Hepatocyte (in vitro differentiated cells): Measurements from ENCODE around the gene MPZL1. TPM values are rescaled to one million over a fixed set of nuclear protein-coding genes. Genes with fewer than 3 reads are reported as not detected.

ENCODE experiments used
- DNase-seq: peaks from one replicate; pipeline ENCODE4 v3.0.0-alpha.2; 2016; ENCODE audit warnings: low spot score
- H2AFZ ChIP-seq: fragments of 200-600 bp; sonication (generic); 2 replicates; pipeline ENCODE4 v1.6.0; 2016; ENCODE audit warnings: antibody characterized with exemption, mild to moderate bottlenecking
- H3K27ac ChIP-seq: fragments of 200-600 bp; sonication (generic); 2 replicates; pipeline ENCODE4 v1.5.1; 2016; ENCODE audit warnings: mild to moderate bottlenecking
- H3K27me3 ChIP-seq: fragments of 200-600 bp; sonication (generic); 2 replicates; pipeline ENCODE4 v1.6.1; 2016
- H3K36me3 ChIP-seq: fragments of 200-600 bp; sonication (generic); replicated peaks from 2 replicates; pipeline ENCODE4 v1.5.1; 2016; ENCODE audit warnings: low read depth; ENCODE audit not compliant: insufficient read depth
- H3K4me1 ChIP-seq: fragments of 200-600 bp; sonication (generic); 2 replicates; pipeline ENCODE4 v1.5.1; 2016; ENCODE audit warnings: mild to moderate bottlenecking, moderate library complexity; ENCODE audit not compliant: insufficient read depth
- H3K4me2 ChIP-seq: fragments of 200-600 bp; sonication (generic); 2 replicates; pipeline ENCODE4 v1.6.0; 2016
- H3K4me3 ChIP-seq: fragments of 200-600 bp; sonication (generic); 2 replicates; pipeline ENCODE4 v1.5.1; 2016; ENCODE audit warnings: mild to moderate bottlenecking
- H3K79me2 ChIP-seq: fragments of 200-600 bp; sonication (generic); 2 replicates; pipeline ENCODE4 v1.6.0; 2017; ENCODE audit warnings: mild to moderate bottlenecking
- H3K9me2 ChIP-seq: fragments of 200-600 bp; sonication (generic); replicated peaks from 2 replicates; pipeline ENCODE4 v1.6.0; 2017; ENCODE audit warnings: mild to moderate bottlenecking; ENCODE audit not compliant: insufficient read depth
- H3K9me3 ChIP-seq: fragments of 200-600 bp; sonication (generic); 2 replicates; pipeline ENCODE4 v1.5.1; 2016; ENCODE audit warnings: low read depth, mild to moderate bottlenecking
- H4K20me1 ChIP-seq: fragments of 200-600 bp; sonication (generic); 2 replicates; pipeline ENCODE4 v1.6.0; 2016; ENCODE audit warnings: mild to moderate bottlenecking; ENCODE audit not compliant: insufficient read depth, poor library complexity, severe bottlenecking
- EZH2 ChIP-seq: fragments of 200-600 bp; sonication (generic); IDR thresholded peaks from 2 replicates; pipeline ENCODE4 v1.6.1; 2016; ENCODE audit warnings: antibody characterized with exemption, mild to moderate bottlenecking, borderline replicate concordance
- EZH2phosphoT487 ChIP-seq: fragments of 200-600 bp; sonication (generic); IDR thresholded peaks from one replicate; pipeline ENCODE4 v1.6.1; 2018; ENCODE audit warnings: antibody characterized with exemption, mild to moderate bottlenecking, low read depth, moderate library complexity; ENCODE audit not compliant: unreplicated experiment, severe bottlenecking
- WGBS: methylation state at CpG from one replicate; pipeline ENCODE4 v1.1.6; 2016; ENCODE audit warnings: low lambda C conversion rate; ENCODE audit errors: missing lambda C conversion rate; 5-methylcytosine and 5-hydroxymethylcytosine counted together
- polyA plus RNA-seq: library from polyadenylated mRNA; unstranded; fragments of >200 nt; fragmentation: Nextera tagmentation; extraction: Ambion mirVana; gene quantifications from 2 replicates; pipeline ENCODE4 v1.2.1, GENCODE V29; 2016
- total RNA-seq: library from RNA; depleted of rRNA; stranded (reverse); fragments of >200 nt; gene quantifications from 2 replicates; pipeline ENCODE4 v1.2.3, GENCODE V29; 2014
- TF ChIP-seq, protein P1 (sequence below): fragments of 200-600 bp; sonication (generic); IDR thresholded peaks from 2 replicates; pipeline ENCODE4 v1.5.1; 2016; ENCODE audit warnings: antibody characterized with exemption, mild to moderate bottlenecking; ENCODE audit not compliant: poor library complexity

MPZL1 gene
- total and polyA plus RNA-seq, 2 experiments from 2014 or later, result 176 to 245 TPM

DNA sequence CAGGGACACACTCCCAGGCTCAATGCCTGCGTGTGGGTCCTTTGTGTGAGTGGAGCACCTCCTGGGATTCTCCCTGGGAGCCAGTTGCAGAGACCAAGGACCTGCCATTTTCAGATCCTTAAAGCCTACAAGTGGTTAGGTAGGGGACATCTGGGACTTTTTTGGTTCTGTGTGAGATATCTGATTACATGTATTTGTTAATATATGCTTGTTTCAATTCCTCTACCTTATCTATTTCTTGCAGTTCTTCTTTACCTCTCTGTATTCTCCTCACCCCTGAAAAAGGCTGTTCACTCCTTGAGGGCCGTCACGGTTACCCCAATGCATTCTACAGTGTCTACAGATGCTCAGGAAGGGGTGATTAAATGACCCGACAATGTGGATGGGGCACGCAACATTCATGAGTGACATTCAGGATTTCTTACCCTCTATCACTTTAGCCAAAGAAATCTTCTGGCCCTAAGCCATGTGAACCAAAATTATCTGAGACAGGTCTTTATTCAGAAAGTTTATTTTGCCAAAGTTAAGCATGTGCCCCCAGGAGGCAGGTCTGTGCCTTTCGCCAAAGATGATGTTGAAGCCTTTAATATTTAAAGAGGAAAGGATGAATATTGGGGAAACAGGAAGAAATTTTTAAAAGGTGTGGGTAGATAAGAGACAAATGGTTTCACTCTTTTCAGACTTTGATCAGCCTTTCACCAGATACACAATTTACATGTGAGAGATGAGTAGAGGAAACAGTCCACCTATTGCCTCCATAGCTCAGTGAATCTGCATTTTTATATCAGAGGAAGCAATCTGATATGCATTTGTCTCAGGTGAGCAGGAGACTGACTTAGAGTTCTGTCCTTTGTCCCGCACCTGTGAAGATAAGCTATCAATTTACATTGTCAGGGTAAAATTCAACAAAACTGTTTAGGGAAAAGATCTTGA lies 44.6 kb upstream of the MPZL1 start:
- no peaks in the 10 kb centered on the region for H3K36me3 ChIP-seq
- no peak for DNase-seq
- WGBS, result 80% methylated on average over 7 of the region's 7 CpGs

DNA sequence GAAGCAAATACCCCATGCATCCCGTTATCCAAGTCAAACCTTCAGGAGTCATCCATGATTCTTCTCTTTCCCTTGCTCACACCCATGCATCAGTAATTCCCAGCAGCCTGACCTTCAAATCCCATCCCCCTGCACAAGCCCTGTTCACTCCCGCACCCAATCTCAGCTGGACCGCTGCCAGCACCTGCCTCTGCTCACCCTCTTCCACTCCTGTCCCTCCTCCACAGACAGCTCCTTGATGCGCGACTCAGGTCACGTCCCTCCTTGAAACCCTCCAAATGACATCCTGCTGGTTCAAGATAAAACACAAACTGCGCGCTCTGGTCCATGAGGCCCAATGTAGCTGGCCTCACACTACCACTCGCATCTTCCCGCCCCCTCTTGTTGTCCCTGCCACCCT lies 43.4 kb upstream of the MPZL1 start:
- TF ChIP-seq EZH2 (no peak), EZH2phosphoT487 (no peak)
- TF ChIP-seq, protein P1, sequence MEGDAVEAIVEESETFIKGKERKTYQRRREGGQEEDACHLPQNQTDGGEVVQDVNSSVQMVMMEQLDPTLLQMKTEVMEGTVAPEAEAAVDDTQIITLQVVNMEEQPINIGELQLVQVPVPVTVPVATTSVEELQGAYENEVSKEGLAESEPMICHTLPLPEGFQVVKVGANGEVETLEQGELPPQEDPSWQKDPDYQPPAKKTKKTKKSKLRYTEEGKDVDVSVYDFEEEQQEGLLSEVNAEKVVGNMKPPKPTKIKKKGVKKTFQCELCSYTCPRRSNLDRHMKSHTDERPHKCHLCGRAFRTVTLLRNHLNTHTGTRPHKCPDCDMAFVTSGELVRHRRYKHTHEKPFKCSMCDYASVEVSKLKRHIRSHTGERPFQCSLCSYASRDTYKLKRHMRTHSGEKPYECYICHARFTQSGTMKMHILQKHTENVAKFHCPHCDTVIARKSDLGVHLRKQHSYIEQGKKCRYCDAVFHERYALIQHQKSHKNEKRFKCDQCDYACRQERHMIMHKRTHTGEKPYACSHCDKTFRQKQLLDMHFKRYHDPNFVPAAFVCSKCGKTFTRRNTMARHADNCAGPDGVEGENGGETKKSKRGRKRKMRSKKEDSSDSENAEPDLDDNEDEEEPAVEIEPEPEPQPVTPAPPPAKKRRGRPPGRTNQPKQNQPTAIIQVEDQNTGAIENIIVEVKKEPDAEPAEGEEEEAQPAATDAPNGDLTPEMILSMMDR, result no peak
- DNase-seq, result no peak
- no peak overlapping the region for H3K27ac ChIP-seq
- H3K9me3 ChIP-seq, result no peaks in the 10 kb centered on the region
- H3K36me3 ChIP-seq, result no peaks in the 10 kb centered on the region
- no peak overlapping the region for H3K4me3 ChIP-seq
- no peaks in the 10 kb centered on the region for H3K4me1 ChIP-seq
- no peak overlapping the region for H2AFZ ChIP-seq
- H3K79me2 ChIP-seq, result no peaks in the 10 kb centered on the region
- no peak overlapping the region for H3K4me2 ChIP-seq
- no peaks in the 10 kb centered on the region for H3K27me3 ChIP-seq
- 91% methylated on average over 10 of the region's 10 CpGs for WGBS
- no peaks in the 10 kb centered on the region for H3K9me2 ChIP-seq
- no peaks in the 10 kb centered on the region for H4K20me1 ChIP-seq

More for the DNA sequence above, 44.6 kb upstream of the MPZL1 start:
- H3K27ac ChIP-seq, result no peak overlapping the region
- no peaks in the 10 kb centered on the region for H3K9me3 ChIP-seq
- H3K79me2 ChIP-seq, result no peaks in the 10 kb centered on the region
- H3K4me3 ChIP-seq, result no peak overlapping the region
- no peak overlapping the region for H3K4me2 ChIP-seq
- no peaks in the 10 kb centered on the region for H3K9me2 ChIP-seq
- no peak overlapping the region for H2AFZ ChIP-seq
- H3K4me1 ChIP-seq, result no peaks in the 10 kb centered on the region
- no peaks in the 10 kb centered on the region for H3K27me3 ChIP-seq
- no peak for TF ChIP-seq EZH2
- no peak for TF ChIP-seq EZH2phosphoT487
- TF ChIP-seq, protein P1, result no peak
- no peaks in the 10 kb centered on the region for H4K20me1 ChIP-seq

DNA sequence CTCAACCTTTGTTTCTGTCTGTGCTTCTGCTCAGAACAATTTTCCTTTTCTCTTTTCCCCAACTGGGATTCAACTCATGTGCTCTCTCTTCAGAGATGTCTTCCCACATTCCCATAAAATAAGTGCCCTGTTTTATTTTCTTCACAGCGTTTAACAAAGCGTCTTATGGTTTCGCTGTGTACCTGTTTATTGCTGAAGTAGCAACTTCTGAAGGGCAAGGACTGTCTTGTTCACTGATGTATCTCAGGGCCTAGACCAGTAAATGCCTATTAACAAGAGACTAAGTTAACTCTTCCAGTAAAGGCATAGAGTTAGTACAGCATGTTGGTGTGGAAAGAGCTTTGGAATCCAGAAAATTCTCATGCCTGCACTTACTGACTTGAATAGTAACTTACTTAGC lies 42.9 kb upstream of the MPZL1 start:
- no peaks in the 10 kb centered on the region for H3K79me2 ChIP-seq
- WGBS, result 91% methylated on average over 3 of the region's 3 CpGs
- no peak overlapping the region for H3K27ac ChIP-seq
- DNase-seq, result no peak
- no peaks in the 10 kb centered on the region for H3K9me3 ChIP-seq
- TF ChIP-seq EZH2phosphoT487 (no peak), EZH2 (no peak)
- TF ChIP-seq, protein P1, result no peak
- H3K4me2 ChIP-seq, result no peak overlapping the region
- no peaks in the 10 kb centered on the region for H4K20me1 ChIP-seq
- no peak overlapping the region for H3K4me3 ChIP-seq
- no peaks in the 10 kb centered on the region for H3K4me1 ChIP-seq
- no peak overlapping the region for H2AFZ ChIP-seq
- H3K36me3 ChIP-seq, result no peaks in the 10 kb centered on the region
- H3K27me3 ChIP-seq, result no peaks in the 10 kb centered on the region
- H3K9me2 ChIP-seq, result no peaks in the 10 kb centered on the region
